RWPE2 (cell line): ENCODE results near the gene NAV3.

Source experiments
- ATAC-seq: fragments of 200-7000 bp; cut with Tn5 transposase; 3 replicates; pipeline ENCODE4 v1.9.1; 2021; ENCODE audit warnings: low read depth
- DNase-seq: peaks from one replicate; pipeline ENCODE4 v3.0.0-alpha.2; 2020; ENCODE audit warnings: low spot score
- H3K27ac ChIP-seq: fragments of 450-650 bp; 2 replicates; pipeline ENCODE4 v1.5.1; 2017; ENCODE audit warnings: mild to moderate bottlenecking; ENCODE audit not compliant: poor library complexity, severe bottlenecking
- H3K27me3 ChIP-seq: fragments of 250-450 bp; sonication (Bioruptor Pico); 2 replicates; pipeline ENCODE4 v1.5.1; 2021; ENCODE audit warnings: mild to moderate bottlenecking, moderate library complexity; ENCODE audit not compliant: insufficient read depth, poor library complexity, severe bottlenecking
- H3K36me3 ChIP-seq: fragments of 250-450 bp; sonication (Bioruptor Pico); 2 replicates; pipeline ENCODE4 v1.5.1; 2020; ENCODE audit warnings: low read depth, mild to moderate bottlenecking, moderate library complexity
- H3K4me1 ChIP-seq: fragments of 250-450 bp; sonication (Bioruptor Pico); 2 replicates; pipeline ENCODE4 v1.5.1; 2021; ENCODE audit warnings: mild to moderate bottlenecking, moderate library complexity; ENCODE audit not compliant: insufficient read depth, poor library complexity, severe bottlenecking
- H3K4me3 ChIP-seq: fragments of 250-450 bp; sonication (Bioruptor Pico); 2 replicates; pipeline ENCODE4 v1.5.1; 2021; ENCODE audit warnings: mild to moderate bottlenecking, moderate library complexity; ENCODE audit not compliant: severe bottlenecking
- H3K9me3 ChIP-seq: fragments of 250-450 bp; sonication (Bioruptor Pico); 2 replicates; pipeline ENCODE4 v1.5.1; 2021; ENCODE audit warnings: mild to moderate bottlenecking, moderate library complexity; ENCODE audit not compliant: severe bottlenecking
- CTCF ChIP-seq: fragments of 450-650 bp; IDR thresholded peaks from one replicate; pipeline ENCODE4 v1.5.1; 2017; ENCODE audit warnings: mild to moderate bottlenecking, moderate library complexity; ENCODE audit not compliant: poor library complexity, severe bottlenecking

NAV3 gene

GRCh38 chr12:78009031-78009430 lies 178.3 kb downstream of the NAV3 start:
- H3K4me3 ChIP-seq, result no peak overlapping the region
- no peak for TF ChIP-seq CTCF
- ATAC-seq (no peak), DNase-seq (no peak)
- H3K4me1 ChIP-seq, result no peaks in the 10 kb centered on the region
- H3K9me3 ChIP-seq, result no peaks in the 10 kb centered on the region
- H3K36me3 ChIP-seq, result no peaks in the 10 kb centered on the region
- no peaks in the 10 kb centered on the region for H3K27me3 ChIP-seq
- H3K27ac ChIP-seq, result no peak overlapping the region

- no peaks in the 10 kb centered on the region for H3K27me3 ChIP-seq
- no peak for ATAC-seq
- no peak for DNase-seq
Measured at GRCh38 chr12:78018171-78018910, 187.6 kb downstream of the NAV3 start.

GRCh38 chr12:78018939-78019338 lies 188.2 kb downstream of the NAV3 start:
- H3K9me3 ChIP-seq, result no peaks in the 10 kb centered on the region
- H3K27me3 ChIP-seq, result no peaks in the 10 kb centered on the region
- no peak for TF ChIP-seq CTCF
- no peak for DNase-seq
- no peak for ATAC-seq
- H3K4me3 ChIP-seq, result no peak overlapping the region
- no peaks in the 10 kb centered on the region for H3K4me1 ChIP-seq
- no peaks in the 10 kb centered on the region for H3K36me3 ChIP-seq
- H3K27ac ChIP-seq, result no peak overlapping the region

More at GRCh38 chr12:78018171-78018910, 187.6 kb downstream of the NAV3 start:
- no peak overlapping the region for H3K4me3 ChIP-seq
- no peaks in the 10 kb centered on the region for H3K4me1 ChIP-seq
- H3K36me3 ChIP-seq, result no peaks in the 10 kb centered on the region
- no peaks in the 10 kb centered on the region for H3K9me3 ChIP-seq
- no peak for TF ChIP-seq CTCF
- no peak overlapping the region for H3K27ac ChIP-seq

GRCh38 chr12:78028426-78028825 lies 197.7 kb downstream of the NAV3 start:
- H3K9me3 ChIP-seq, result no peaks in the 10 kb centered on the region
- DNase-seq (no peak), ATAC-seq (no peak)
- no peaks in the 10 kb centered on the region for H3K4me1 ChIP-seq
- TF ChIP-seq CTCF, result no peak
- no peak overlapping the region for H3K27ac ChIP-seq
- no peaks in the 10 kb centered on the region for H3K36me3 ChIP-seq
- no peak overlapping the region for H3K4me3 ChIP-seq
- no peaks in the 10 kb centered on the region for H3K27me3 ChIP-seq

GRCh38 chr12:78034025-78034424 lies 203.3 kb downstream of the NAV3 start:
- ATAC-seq (no peak), DNase-seq (no peak)
- no peaks in the 10 kb centered on the region for H3K4me1 ChIP-seq
- no peak overlapping the region for H3K27ac ChIP-seq
- no peak for TF ChIP-seq CTCF
- no peak overlapping the region for H3K4me3 ChIP-seq
- H3K9me3 ChIP-seq, result no peaks in the 10 kb centered on the region
- H3K27me3 ChIP-seq, result no peaks in the 10 kb centered on the region
- H3K36me3 ChIP-seq, result no peaks in the 10 kb centered on the region
